Hepatocyte (in vitro differentiated cells): Measurements from ENCODE around the gene SCN9A. TPM values are rescaled to one million over a fixed set of nuclear protein-coding genes. Genes with fewer than 3 reads are reported as not detected.
"Not testable (repeated sequence)": the region's sequence is repeated elsewhere in the genome, so short reads cannot be mapped to it uniquely, and the experiment has no call there.

Source experiments
- DNase-seq: peaks from one replicate; pipeline ENCODE4 v3.0.0-alpha.2; 2016; ENCODE audit warnings: low spot score
- H2AFZ ChIP-seq: fragments of 200-600 bp; sonication (generic); 2 replicates; pipeline ENCODE4 v1.6.0; 2016; ENCODE audit warnings: antibody characterized with exemption, mild to moderate bottlenecking
- H3K27ac ChIP-seq: fragments of 200-600 bp; sonication (generic); 2 replicates; pipeline ENCODE4 v1.5.1; 2016; ENCODE audit warnings: mild to moderate bottlenecking
- H3K27me3 ChIP-seq: fragments of 200-600 bp; sonication (generic); 2 replicates; pipeline ENCODE4 v1.6.1; 2016
- H3K36me3 ChIP-seq: fragments of 200-600 bp; sonication (generic); replicated peaks from 2 replicates; pipeline ENCODE4 v1.5.1; 2016; ENCODE audit warnings: low read depth; ENCODE audit not compliant: insufficient read depth
- H3K4me1 ChIP-seq: fragments of 200-600 bp; sonication (generic); 2 replicates; pipeline ENCODE4 v1.5.1; 2016; ENCODE audit warnings: mild to moderate bottlenecking, moderate library complexity; ENCODE audit not compliant: insufficient read depth
- H3K4me2 ChIP-seq: fragments of 200-600 bp; sonication (generic); 2 replicates; pipeline ENCODE4 v1.6.0; 2016
- H3K4me3 ChIP-seq: fragments of 200-600 bp; sonication (generic); 2 replicates; pipeline ENCODE4 v1.5.1; 2016; ENCODE audit warnings: mild to moderate bottlenecking
- H3K79me2 ChIP-seq: fragments of 200-600 bp; sonication (generic); 2 replicates; pipeline ENCODE4 v1.6.0; 2017; ENCODE audit warnings: mild to moderate bottlenecking
- H3K9me2 ChIP-seq: fragments of 200-600 bp; sonication (generic); replicated peaks from 2 replicates; pipeline ENCODE4 v1.6.0; 2017; ENCODE audit warnings: mild to moderate bottlenecking; ENCODE audit not compliant: insufficient read depth
- H3K9me3 ChIP-seq: fragments of 200-600 bp; sonication (generic); 2 replicates; pipeline ENCODE4 v1.5.1; 2016; ENCODE audit warnings: low read depth, mild to moderate bottlenecking
- H4K20me1 ChIP-seq: fragments of 200-600 bp; sonication (generic); 2 replicates; pipeline ENCODE4 v1.6.0; 2016; ENCODE audit warnings: mild to moderate bottlenecking; ENCODE audit not compliant: insufficient read depth, poor library complexity, severe bottlenecking
- CTCF ChIP-seq: fragments of 200-600 bp; sonication (generic); IDR thresholded peaks from 2 replicates; pipeline ENCODE4 v1.5.1; 2016; ENCODE audit warnings: antibody characterized with exemption, mild to moderate bottlenecking; ENCODE audit not compliant: poor library complexity
- EZH2 ChIP-seq: fragments of 200-600 bp; sonication (generic); IDR thresholded peaks from 2 replicates; pipeline ENCODE4 v1.6.1; 2016; ENCODE audit warnings: antibody characterized with exemption, mild to moderate bottlenecking, borderline replicate concordance
- EZH2phosphoT487 ChIP-seq: fragments of 200-600 bp; sonication (generic); IDR thresholded peaks from one replicate; pipeline ENCODE4 v1.6.1; 2018; ENCODE audit warnings: antibody characterized with exemption, mild to moderate bottlenecking, low read depth, moderate library complexity; ENCODE audit not compliant: unreplicated experiment, severe bottlenecking
- WGBS: methylation state at CpG from one replicate; pipeline ENCODE4 v1.1.6; 2016; ENCODE audit warnings: low lambda C conversion rate; ENCODE audit errors: missing lambda C conversion rate; 5-methylcytosine and 5-hydroxymethylcytosine counted together
- polyA plus RNA-seq: library from polyadenylated mRNA; unstranded; fragments of >200 nt; fragmentation: Nextera tagmentation; extraction: Ambion mirVana; gene quantifications from 2 replicates; pipeline ENCODE4 v1.2.1, GENCODE V29; 2016
- total RNA-seq: library from RNA; depleted of rRNA; stranded (reverse); fragments of >200 nt; gene quantifications from 2 replicates; pipeline ENCODE4 v1.2.3, GENCODE V29; 2014

The SCN9A gene
- total and polyA plus RNA-seq, 2 experiments from 2014 or later = 5.1 to 11.7 TPM

GRCh38 chr2:166360426-166360825 is 15.3 kb downstream of the SCN9A start:
- H3K4me3 ChIP-seq = no peak overlapping the region
- no peak overlapping the region for H2AFZ ChIP-seq
- no peak overlapping the region for H3K4me2 ChIP-seq
- no peak overlapping the region for H3K27ac ChIP-seq
- no peaks in the 10 kb centered on the region for H3K27me3 ChIP-seq
- DNase-seq = no peak
- no peaks in the 10 kb centered on the region for H3K4me1 ChIP-seq
- H3K9me2 ChIP-seq = no peaks in the 10 kb centered on the region
- peaks cover 3% of the 10 kb centered on the region for H3K79me2 ChIP-seq
- H3K36me3 ChIP-seq = no peaks in the 10 kb centered on the region
- no peak for TF ChIP-seq CTCF
- no peak for TF ChIP-seq EZH2phosphoT487
- TF ChIP-seq EZH2 = no peak
- no peaks in the 10 kb centered on the region for H4K20me1 ChIP-seq
- no peaks in the 10 kb centered on the region for H3K9me3 ChIP-seq

GRCh38 chr2:166357950-166358321 is 17.8 kb downstream of the SCN9A start:
- H3K79me2 ChIP-seq, H3K27me3 ChIP-seq, H3K4me1 ChIP-seq, H4K20me1 ChIP-seq, H3K36me3 ChIP-seq, H3K27ac ChIP-seq, DNase-seq, H3K9me2 ChIP-seq, H2AFZ ChIP-seq, H3K4me3 ChIP-seq, H3K4me2 ChIP-seq, H3K9me3 ChIP-seq: not testable (repeated sequence)
- WGBS = 95% methylated on average over 4 of the region's 4 CpGs

- no peak overlapping the region for H3K4me3 ChIP-seq
- no peak overlapping the region for H3K4me2 ChIP-seq
- H3K27me3 ChIP-seq = no peaks in the 10 kb centered on the region
- H3K79me2 ChIP-seq = no peaks in the 10 kb centered on the region
- no peaks in the 10 kb centered on the region for H3K9me3 ChIP-seq
- 95% methylated on average over 7 of the region's 7 CpGs for WGBS
- no peak overlapping the region for H2AFZ ChIP-seq
- H3K9me2 ChIP-seq = no peaks in the 10 kb centered on the region
- no peaks in the 10 kb centered on the region for H3K4me1 ChIP-seq
- TF ChIP-seq CTCF = no peak
- TF ChIP-seq EZH2 = no peak
- H3K27ac ChIP-seq = no peak overlapping the region
- H4K20me1 ChIP-seq = no peaks in the 10 kb centered on the region
- no peaks in the 10 kb centered on the region for H3K36me3 ChIP-seq
- no peak for DNase-seq
Measured at GRCh38 chr2:166357068-166357949, 18.4 kb downstream of the SCN9A start.

GRCh38 chr2:166351319-166351718 is 24.4 kb downstream of the SCN9A start:
- Histone ChIP-seq H3K27ac (no peak overlapping the region), H3K9me2 (no peaks in the 10 kb centered on the region), H3K9me3 (no peaks in the 10 kb centered on the region), H3K36me3 (no peaks in the 10 kb centered on the region), H3K4me3 (no peak overlapping the region), H3K4me1 (no peaks in the 10 kb centered on the region), H3K27me3 (no peaks in the 10 kb centered on the region), H4K20me1 (no peaks in the 10 kb centered on the region), H2AFZ (no peak overlapping the region), H3K4me2 (no peak overlapping the region), H3K79me2 (no peaks in the 10 kb centered on the region)
- TF ChIP-seq CTCF = no peak
- no peak for TF ChIP-seq EZH2
- no peak for TF ChIP-seq EZH2phosphoT487
- DNase-seq = no peak
